IPS-20b (cell line): ENCODE results near the gene MRPL17.
"Not testable (repeated sequence)": the region's sequence is repeated elsewhere in the genome, so short reads cannot be mapped to it uniquely, and the experiment has no call there.

Experiments
- H3K27ac ChIP-seq: one replicate; pipeline ENCODE4 v1.5.1; 2013; ENCODE audit warnings: low read length
- H3K27me3 ChIP-seq: 2 replicates; pipeline ENCODE4 v1.6.1; 2013; ENCODE audit warnings: mild to moderate bottlenecking, low read length, inconsistent platforms; ENCODE audit not compliant: insufficient read depth
- H3K36me3 ChIP-seq: 2 replicates; pipeline ENCODE4 v1.6.1; 2013; ENCODE audit warnings: low read depth, mild to moderate bottlenecking, inconsistent platforms, low read length, moderate library complexity; ENCODE audit not compliant: insufficient read depth
- H3K4me1 ChIP-seq: 2 replicates; pipeline ENCODE4 v1.6.1; 2013; ENCODE audit warnings: mild to moderate bottlenecking, control low read depth, inconsistent platforms, low read length, moderate library complexity; ENCODE audit not compliant: insufficient read depth
- H3K4me3 ChIP-seq: 2 replicates; pipeline ENCODE4 v1.5.1; 2013; ENCODE audit warnings: mild to moderate bottlenecking, low read length, inconsistent platforms
- H3K9ac ChIP-seq: 2 replicates; pipeline ENCODE4 v1.6.1; 2013; ENCODE audit warnings: low read depth, mild to moderate bottlenecking, inconsistent platforms, low read length, moderate library complexity
- H3K9me3 ChIP-seq: 2 replicates; pipeline ENCODE4 v1.6.1; 2013; ENCODE audit warnings: mild to moderate bottlenecking, low read depth, low read length, inconsistent platforms; ENCODE audit not compliant: insufficient read depth

The MRPL17 gene

GRCh38 chr11:6682936-6683861, at the start of gene MRPL17:
MRPL17 (minus strand) TSS chr11:6683340; CDS start chr11:6683296, 44 bp downstream.
- no peaks in the 10 kb centered on the region for H3K27me3 ChIP-seq
- peak within 1 kb of the TSS; percentile 81 for H3K27ac ChIP-seq
- peak within 1 kb of the TSS; percentile 97 for H3K9ac ChIP-seq
- peak within 1 kb of the TSS; percentile 98 for H3K4me3 ChIP-seq
- H3K9me3 ChIP-seq: no peaks in the 10 kb centered on the region
- H3K36me3 ChIP-seq: peaks cover 33% of the 10 kb centered on the region
- 0 out of 2 replicates have a peak, but pooled peaks cover 14% of the 10 kb centered on the region for H3K4me1 ChIP-seq

- Histone ChIP-seq H3K27ac (no peak overlapping the region), H3K4me3 (no peak overlapping the region), H3K9me3 (no peaks in the 10 kb centered on the region), H3K4me1 (no peaks in the 10 kb centered on the region), H3K27me3 (no peaks in the 10 kb centered on the region), H3K36me3 (no peaks in the 10 kb centered on the region), H3K9ac (no peak overlapping the region)
Observed at GRCh38 chr11:6727971-6728760, 45.0 kb upstream of the MRPL17 start.

DNA sequence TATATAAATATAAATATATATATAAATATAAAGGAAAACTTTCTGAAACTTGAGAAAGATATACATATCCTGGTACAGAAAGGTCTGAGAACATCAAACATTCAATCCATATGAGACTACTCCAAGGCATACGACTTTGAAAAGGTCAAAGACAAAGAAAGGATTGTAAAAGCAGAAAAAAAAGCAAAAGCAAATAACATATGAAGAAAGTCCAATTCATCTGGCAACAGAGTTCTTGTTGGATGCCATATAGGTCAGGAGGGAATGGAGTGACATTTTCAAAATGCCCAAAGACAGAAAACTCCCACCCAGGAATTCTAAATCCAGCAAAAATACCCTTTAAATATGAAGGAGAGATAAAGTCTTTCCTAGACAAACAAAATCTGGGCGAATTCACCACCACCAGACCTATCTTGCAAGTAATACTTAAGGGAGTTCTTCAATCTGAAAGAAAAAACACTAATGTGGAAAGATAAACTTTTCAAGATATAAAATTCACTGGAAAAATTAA, 42.3 kb upstream of the MRPL17 start:
- Histone ChIP-seq H3K4me1 (no peaks in the 10 kb centered on the region), H3K9ac (no peak overlapping the region), H3K4me3 (no peak overlapping the region), H3K9me3 (no peaks in the 10 kb centered on the region), H3K27me3 (no peaks in the 10 kb centered on the region), H3K27ac (no peak overlapping the region), H3K36me3 (no peaks in the 10 kb centered on the region)

- no peaks in the 10 kb centered on the region for H3K4me1 ChIP-seq
- no peaks in the 10 kb centered on the region for H3K36me3 ChIP-seq
- no peaks in the 10 kb centered on the region for H3K27me3 ChIP-seq
- H3K27ac ChIP-seq: no peak overlapping the region
- no peak overlapping the region for H3K4me3 ChIP-seq
- H3K9me3 ChIP-seq: no peaks in the 10 kb centered on the region
- H3K9ac ChIP-seq: no peak overlapping the region
Observed at GRCh38 chr11:6724013-6724412, 40.9 kb upstream of the MRPL17 start.

DNA sequence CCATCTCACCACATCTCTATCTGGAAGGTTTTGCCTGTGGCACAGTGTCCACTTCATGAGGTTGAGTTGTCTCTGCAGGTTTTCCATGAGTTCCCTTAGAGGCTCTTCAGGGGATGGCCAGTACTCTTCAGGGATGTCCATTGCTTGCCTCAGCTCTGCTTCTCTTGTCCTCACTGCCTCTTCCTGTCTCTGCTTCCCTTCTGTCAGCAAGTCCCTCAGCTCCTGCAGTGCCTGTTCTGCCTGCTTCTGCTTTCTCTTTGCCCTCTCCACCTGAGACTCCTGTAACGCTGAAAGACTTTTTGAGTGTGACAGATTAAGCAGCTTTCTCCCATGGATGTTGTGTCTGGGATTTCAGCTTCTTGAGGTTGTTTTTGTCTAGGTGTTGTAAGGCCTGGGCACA, 38.2 kb upstream of the MRPL17 start:
- peaks cover 6% of the 10 kb centered on the region; the same call in 1 of the 2 replicates for H3K9me3 ChIP-seq
- no peak overlapping the region for H3K27ac ChIP-seq
- H3K27me3 ChIP-seq: no peaks in the 10 kb centered on the region
- no peak overlapping the region for H3K4me3 ChIP-seq
- H3K4me1 ChIP-seq: no peaks in the 10 kb centered on the region
- H3K36me3 ChIP-seq: no peaks in the 10 kb centered on the region
- no peak overlapping the region for H3K9ac ChIP-seq

- no peaks in the 10 kb centered on the region for H3K36me3 ChIP-seq
- H3K4me3 ChIP-seq: no peak overlapping the region
- no peaks in the 10 kb centered on the region for H3K27me3 ChIP-seq
- H3K27ac ChIP-seq: no peak overlapping the region
- no peak overlapping the region for H3K9ac ChIP-seq
- H3K9me3 ChIP-seq: peaks cover 7% of the 10 kb centered on the region; the same call in 1 of the 2 replicates
- H3K4me1 ChIP-seq: no peaks in the 10 kb centered on the region
Observed at GRCh38 chr11:6719576-6719975, 36.4 kb upstream of the MRPL17 start.

DNA sequence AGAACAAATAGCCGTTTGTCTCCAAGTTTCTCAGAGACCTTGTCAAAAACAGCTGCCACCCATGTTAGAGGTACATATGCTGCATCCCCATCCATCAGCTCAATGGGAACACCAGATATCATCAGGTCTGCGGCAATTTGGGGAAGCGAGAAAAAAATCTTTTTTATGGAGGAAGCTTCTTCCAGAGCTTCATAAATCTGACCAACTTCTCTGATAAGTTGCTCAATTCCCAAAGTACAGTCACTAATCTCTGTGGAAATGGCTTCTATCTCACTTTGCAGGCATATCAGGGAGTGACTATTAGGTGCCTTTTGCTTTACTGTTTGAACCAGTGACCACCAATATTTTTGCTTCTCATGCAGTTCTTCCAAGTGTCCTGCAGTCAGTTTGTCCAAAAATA, 34.3 kb upstream of the MRPL17 start:
- Histone ChIP-seq H3K4me3 (no peak overlapping the region), H3K27me3 (no peaks in the 10 kb centered on the region), H3K9me3 (peaks cover 12% of the 10 kb centered on the region), H3K9ac (no peak overlapping the region), H3K36me3 (no peaks in the 10 kb centered on the region), H3K4me1 (no peaks in the 10 kb centered on the region), H3K27ac (no peak overlapping the region)

DNA sequence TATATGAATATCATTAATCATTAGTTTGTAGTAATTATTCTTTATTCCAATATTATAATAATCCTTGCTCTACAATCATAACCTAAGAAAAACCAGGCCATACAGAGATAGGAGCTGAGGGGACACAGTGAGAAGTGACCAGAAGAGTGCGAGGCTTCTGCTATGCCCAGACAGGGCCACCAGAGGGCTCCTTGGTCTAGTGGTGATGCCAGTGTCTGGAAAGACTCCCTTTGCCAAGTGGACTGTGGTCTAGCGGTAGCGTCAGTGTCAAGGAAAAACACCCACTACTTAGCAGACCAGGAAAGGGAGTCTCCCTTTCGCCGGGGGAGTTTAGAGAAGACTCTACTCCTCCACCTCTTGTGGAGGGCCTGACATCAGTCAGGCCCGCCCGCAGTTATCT, 28.4 kb upstream of the MRPL17 start:
- not testable (repeated sequence) for H3K9ac ChIP-seq, H3K27ac ChIP-seq, H3K4me3 ChIP-seq, H3K36me3 ChIP-seq, H3K27me3 ChIP-seq, H3K4me1 ChIP-seq
- peaks cover 16% of the 10 kb centered on the region for H3K9me3 ChIP-seq

GRCh38 chr11:6708876-6709275, 25.7 kb upstream of the MRPL17 start:
- H3K4me1 ChIP-seq: no peaks in the 10 kb centered on the region
- H3K9me3 ChIP-seq: peaks cover 13% of the 10 kb centered on the region

GRCh38 chr11:6705905-6706535, 22.9 kb upstream of the MRPL17 start:
- Histone ChIP-seq H3K4me3 (no peak overlapping the region), H3K36me3 (no peaks in the 10 kb centered on the region), H3K9me3 (no peaks in the 10 kb centered on the region), H3K4me1 (no peaks in the 10 kb centered on the region), H3K27ac (no peak overlapping the region), H3K27me3 (no peaks in the 10 kb centered on the region), H3K9ac (no peak overlapping the region)

More at GRCh38 chr11:6708876-6709275, 25.7 kb upstream of the MRPL17 start:
- Histone ChIP-seq H3K4me3 (no peak overlapping the region), H3K9ac (no peak overlapping the region), H3K36me3 (no peaks in the 10 kb centered on the region), H3K27ac (no peak overlapping the region), H3K27me3 (no peaks in the 10 kb centered on the region)

DNA sequence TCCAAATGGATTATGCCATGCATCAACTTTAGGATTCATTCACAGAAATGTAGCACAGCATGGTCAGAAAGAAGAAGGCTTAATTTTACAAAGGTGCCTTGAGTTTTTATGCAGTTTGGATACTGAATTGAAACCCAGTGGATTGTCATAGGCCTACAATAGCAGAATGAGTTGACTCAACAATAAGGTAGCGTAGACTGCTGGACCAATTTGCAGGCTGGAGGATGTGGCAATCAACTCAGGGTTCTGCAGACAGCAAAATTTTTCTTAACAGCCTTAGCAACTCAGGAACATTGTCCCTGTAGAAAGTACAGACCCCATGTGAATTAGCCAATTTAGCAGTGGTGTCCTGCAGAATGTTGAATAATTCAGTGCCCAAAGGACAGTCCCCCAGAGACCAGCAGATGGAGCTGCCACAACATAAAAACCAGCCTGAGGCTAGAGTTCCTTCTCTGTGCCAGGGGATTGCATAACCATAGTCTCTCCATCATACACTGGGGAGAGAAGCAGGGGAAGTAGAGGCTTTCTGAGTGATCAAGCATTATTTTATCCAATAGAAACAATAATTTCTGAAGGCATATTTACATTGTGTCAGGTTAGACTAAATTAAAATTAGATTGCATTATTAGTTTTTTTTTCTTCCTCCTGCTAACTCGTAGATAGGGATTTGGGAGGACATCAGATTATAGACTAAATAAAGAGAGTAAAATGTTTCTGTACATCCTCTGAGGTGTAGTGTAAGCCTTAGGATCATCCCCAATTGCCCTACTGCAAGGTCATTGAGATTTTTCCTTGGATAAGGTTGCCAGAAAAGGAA, 20.3 kb upstream of the MRPL17 start:
- no peak overlapping the region for H3K9ac ChIP-seq
- no peak overlapping the region for H3K27ac ChIP-seq
- H3K36me3 ChIP-seq: no peaks in the 10 kb centered on the region
- no peaks in the 10 kb centered on the region for H3K4me1 ChIP-seq
- no peaks in the 10 kb centered on the region for H3K9me3 ChIP-seq
- no peaks in the 10 kb centered on the region for H3K27me3 ChIP-seq
- H3K4me3 ChIP-seq: no peak overlapping the region
